H1 (cell line): ENCODE measurements around the gene KRTAP2-3.

ENCODE experiments used
- CHD1 ChIP-seq: IDR thresholded peaks from 2 replicates; pipeline ENCODE4 v1.6.1; 2012; ENCODE audit warnings: low read depth, low read length, improper control_type of control experiment
- CHD2 ChIP-seq: IDR thresholded peaks from 2 replicates; pipeline ENCODE4 v1.6.1; 2012; ENCODE audit warnings: low read length, improper control_type of control experiment
- EZH2 ChIP-seq: fragments of 200-600 bp; sonication (generic); IDR thresholded peaks from 2 replicates; pipeline ENCODE4 v1.7.1; 2012; ENCODE audit warnings: low read depth, mild to moderate bottlenecking, moderate library complexity, low read length, inconsistent platforms; ENCODE audit not compliant: severe bottlenecking
- GABPA ChIP-seq: IDR thresholded peaks from 2 replicates; pipeline ENCODE4 v1.6.1; 2011; ENCODE audit warnings: mild to moderate bottlenecking, low read length, moderate library complexity, borderline replicate concordance; ENCODE audit not compliant: insufficient read depth
- JUND ChIP-seq: IDR thresholded peaks from 2 replicates; pipeline ENCODE4 v1.6.1; 2011; ENCODE audit warnings: mild to moderate bottlenecking, improper control_type of control experiment, low read length
- POLR2A ChIP-seq, 2 experiments: IDR thresholded peaks; 1 replicate in 1 of 2; 2 replicates in 1 of 2; pipeline ENCODE4 v1.6.1; 2011; ENCODE audit warnings: low read depth in 2 of 2, low read length in 2 of 2, mild to moderate bottlenecking in 2 of 2; ENCODE audit errors: control extremely low read depth in 1 of 2
- RXRA ChIP-seq: IDR thresholded peaks from 2 replicates; pipeline ENCODE4 v1.6.1; 2011; ENCODE audit warnings: low read depth, mild to moderate bottlenecking, low read length, moderate library complexity; ENCODE audit not compliant: insufficient read depth
- SP1 ChIP-seq: IDR thresholded peaks from 2 replicates; pipeline ENCODE4 v1.6.1; 2011; ENCODE audit warnings: low read depth, low read length
- SUZ12 ChIP-seq: fragments of 200-600 bp; sonication (generic); IDR thresholded peaks from 2 replicates; pipeline ENCODE4 v1.6.1; 2012; ENCODE audit warnings: mild to moderate bottlenecking, inconsistent platforms, low read length, moderate library complexity, mixed read lengths
- TAF7 ChIP-seq: optimal IDR thresholded peaks from 2 replicates; pipeline ENCODE3; 2011; ENCODE audit warnings: low read depth, mild to moderate bottlenecking, inconsistent platforms, low read length, moderate library complexity, borderline replicate concordance
- TF ChIP-seq, protein P1 (sequence below): IDR thresholded peaks from 2 replicates; pipeline ENCODE4 v1.6.1; 2012; ENCODE audit warnings: inconsistent platforms
- TF ChIP-seq, protein P2 (sequence below): IDR thresholded peaks from 2 replicates; pipeline ENCODE4 v1.6.1; 2011; ENCODE audit warnings: low read depth, mild to moderate bottlenecking, low read length; ENCODE audit not compliant: insufficient read depth
- TF ChIP-seq, protein P3 (sequence below), 3 experiments: IDR thresholded peaks; 1 replicate in 2 of 3; 2 replicates in 1 of 3; pipeline versions ENCODE4 v1.5.1 to v1.6.1; 2011; ENCODE audit warnings: low read length in 3 of 3, mild to moderate bottlenecking in 3 of 3, inconsistent platforms in 2 of 3, low read depth in 1 of 3, moderate library complexity in 1 of 3; ENCODE audit not compliant: insufficient read depth in 1 of 3; ENCODE audit errors: control extremely low read depth in 1 of 3

DNA sequence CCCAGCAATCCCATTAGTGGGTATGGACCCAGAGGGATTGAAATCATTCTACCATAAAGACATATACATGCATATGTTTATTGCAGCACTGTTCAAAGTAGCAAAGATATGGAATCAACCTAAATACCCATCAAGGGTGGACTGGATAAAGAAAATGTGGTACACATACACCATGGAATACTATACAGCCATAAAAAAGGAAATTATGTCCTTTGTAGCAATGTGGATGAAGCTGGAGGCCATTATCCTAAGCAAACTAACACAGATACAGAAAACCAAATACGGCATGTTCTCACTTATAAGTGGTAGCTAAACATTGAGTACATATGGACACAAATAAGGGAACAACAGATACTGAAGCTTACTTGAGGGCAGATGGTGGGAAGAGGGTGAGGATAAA, 2.4 kb downstream of the KRTAP2-3 start:
- TF ChIP-seq GABPA (no peak), POLR2A (IDR thresholded peaks at IDR 0.05; ENCODE audit: control extremely low read depth in 1 of 2, low read depth in 2 of 2, low read length in 2 of 2) (no peak), EZH2 (no peak), SUZ12 (no peak), JUND (no peak), RXRA (no peak), TAF7 (no peak), CHD1 (no peak), SP1 (no peak), CHD2 (no peak)
- TF ChIP-seq, protein P1, sequence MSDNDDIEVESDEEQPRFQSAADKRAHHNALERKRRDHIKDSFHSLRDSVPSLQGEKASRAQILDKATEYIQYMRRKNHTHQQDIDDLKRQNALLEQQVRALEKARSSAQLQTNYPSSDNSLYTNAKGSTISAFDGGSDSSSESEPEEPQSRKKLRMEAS, result no peak
- TF ChIP-seq, protein P2, sequence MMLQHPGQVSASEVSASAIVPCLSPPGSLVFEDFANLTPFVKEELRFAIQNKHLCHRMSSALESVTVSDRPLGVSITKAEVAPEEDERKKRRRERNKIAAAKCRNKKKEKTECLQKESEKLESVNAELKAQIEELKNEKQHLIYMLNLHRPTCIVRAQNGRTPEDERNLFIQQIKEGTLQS, result no peak
- TF ChIP-seq, protein P3, sequence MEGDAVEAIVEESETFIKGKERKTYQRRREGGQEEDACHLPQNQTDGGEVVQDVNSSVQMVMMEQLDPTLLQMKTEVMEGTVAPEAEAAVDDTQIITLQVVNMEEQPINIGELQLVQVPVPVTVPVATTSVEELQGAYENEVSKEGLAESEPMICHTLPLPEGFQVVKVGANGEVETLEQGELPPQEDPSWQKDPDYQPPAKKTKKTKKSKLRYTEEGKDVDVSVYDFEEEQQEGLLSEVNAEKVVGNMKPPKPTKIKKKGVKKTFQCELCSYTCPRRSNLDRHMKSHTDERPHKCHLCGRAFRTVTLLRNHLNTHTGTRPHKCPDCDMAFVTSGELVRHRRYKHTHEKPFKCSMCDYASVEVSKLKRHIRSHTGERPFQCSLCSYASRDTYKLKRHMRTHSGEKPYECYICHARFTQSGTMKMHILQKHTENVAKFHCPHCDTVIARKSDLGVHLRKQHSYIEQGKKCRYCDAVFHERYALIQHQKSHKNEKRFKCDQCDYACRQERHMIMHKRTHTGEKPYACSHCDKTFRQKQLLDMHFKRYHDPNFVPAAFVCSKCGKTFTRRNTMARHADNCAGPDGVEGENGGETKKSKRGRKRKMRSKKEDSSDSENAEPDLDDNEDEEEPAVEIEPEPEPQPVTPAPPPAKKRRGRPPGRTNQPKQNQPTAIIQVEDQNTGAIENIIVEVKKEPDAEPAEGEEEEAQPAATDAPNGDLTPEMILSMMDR (IDR thresholded peaks at IDR 0.05; ENCODE audit: control extremely low read depth in 1 of 3, insufficient read depth in 1 of 3, low read depth in 1 of 3, low read length in 3 of 3), result no peak
